Islet precursor cell (in vitro differentiated cells): ENCODE data around the gene SMIM36.
"Not testable (repeated sequence)": the region's sequence is repeated elsewhere in the genome, so short reads cannot be mapped to it uniquely, and the experiment has no call there.

Experiments
- DNase-seq: peaks from one replicate; pipeline ENCODE4 v3.0.0-alpha.2; 2018

SMIM36 gene

DNA sequence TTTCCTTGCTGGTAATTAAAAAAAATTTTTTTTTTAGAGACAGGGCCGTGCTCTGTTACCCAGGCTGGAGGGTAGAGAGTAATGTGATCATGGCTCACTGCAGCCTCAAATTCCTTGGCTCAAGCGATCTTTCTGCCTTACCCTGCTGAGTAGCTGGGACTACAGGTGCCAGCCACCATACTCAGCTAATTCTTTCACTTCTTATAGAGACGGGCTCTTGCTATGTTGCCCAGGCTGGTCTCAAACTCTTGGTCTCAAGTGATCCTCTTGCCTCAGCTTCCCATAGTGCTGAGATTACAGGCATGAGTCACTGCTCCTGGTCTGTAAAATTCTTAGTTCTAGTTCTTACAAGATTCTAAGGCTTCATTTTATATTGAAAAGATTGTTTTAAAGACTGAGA is 11.1 kb downstream of the SMIM36 start:
- DNase-seq: no peak

- DNase-seq: no peak
Observed at GRCh38 chr17:55496094-55496881, 15.0 kb downstream of the SMIM36 start.

DNA sequence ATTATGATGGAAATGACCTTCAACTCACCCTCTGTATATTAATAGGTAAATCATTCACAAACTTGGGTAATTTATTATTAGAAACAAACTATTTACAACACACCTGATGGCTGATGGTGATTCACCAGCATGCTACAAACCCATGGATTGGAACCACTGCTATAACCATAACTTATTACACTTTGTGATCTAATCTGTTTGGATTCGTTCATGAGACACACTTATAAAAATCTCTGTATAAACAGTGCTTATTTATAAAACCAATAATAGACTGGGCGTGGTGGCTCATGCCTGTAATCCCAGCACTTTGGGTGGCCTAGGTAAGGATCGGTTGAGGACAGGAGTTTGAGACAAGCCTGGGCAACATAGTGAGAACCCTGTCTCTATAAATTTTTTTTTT is 16.0 kb downstream of the SMIM36 start:
- DNase-seq: no peak

- DNase-seq: no peak
Observed at GRCh38 chr17:55492781-55493341, 18.4 kb downstream of the SMIM36 start.

DNA sequence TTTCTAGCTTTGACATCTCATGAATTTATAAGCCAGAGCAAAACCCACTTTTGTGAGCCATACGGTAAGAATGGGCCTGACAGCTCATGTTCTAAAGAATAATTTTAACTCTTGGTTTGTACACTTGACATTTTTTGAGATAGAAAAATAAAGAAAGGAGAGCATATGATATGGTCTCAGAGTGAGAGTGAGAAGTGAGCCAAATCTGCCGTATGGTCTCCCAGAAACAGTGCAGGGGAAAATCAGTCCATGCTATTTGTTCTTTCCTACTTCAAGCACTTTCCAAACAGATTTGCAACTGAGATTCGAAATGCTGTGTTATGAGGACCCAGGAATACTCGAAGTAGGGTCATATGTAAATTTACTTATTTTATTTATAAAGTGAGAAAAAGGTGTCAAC is 20.9 kb downstream of the SMIM36 start:
- DNase-seq: no peak

GRCh38 chr17:55487695-55488432 is 23.4 kb downstream of the SMIM36 start:
- no peak for DNase-seq

GRCh38 chr17:55484575-55484974 is 26.7 kb downstream of the SMIM36 start:
- DNase-seq: no peak

DNA sequence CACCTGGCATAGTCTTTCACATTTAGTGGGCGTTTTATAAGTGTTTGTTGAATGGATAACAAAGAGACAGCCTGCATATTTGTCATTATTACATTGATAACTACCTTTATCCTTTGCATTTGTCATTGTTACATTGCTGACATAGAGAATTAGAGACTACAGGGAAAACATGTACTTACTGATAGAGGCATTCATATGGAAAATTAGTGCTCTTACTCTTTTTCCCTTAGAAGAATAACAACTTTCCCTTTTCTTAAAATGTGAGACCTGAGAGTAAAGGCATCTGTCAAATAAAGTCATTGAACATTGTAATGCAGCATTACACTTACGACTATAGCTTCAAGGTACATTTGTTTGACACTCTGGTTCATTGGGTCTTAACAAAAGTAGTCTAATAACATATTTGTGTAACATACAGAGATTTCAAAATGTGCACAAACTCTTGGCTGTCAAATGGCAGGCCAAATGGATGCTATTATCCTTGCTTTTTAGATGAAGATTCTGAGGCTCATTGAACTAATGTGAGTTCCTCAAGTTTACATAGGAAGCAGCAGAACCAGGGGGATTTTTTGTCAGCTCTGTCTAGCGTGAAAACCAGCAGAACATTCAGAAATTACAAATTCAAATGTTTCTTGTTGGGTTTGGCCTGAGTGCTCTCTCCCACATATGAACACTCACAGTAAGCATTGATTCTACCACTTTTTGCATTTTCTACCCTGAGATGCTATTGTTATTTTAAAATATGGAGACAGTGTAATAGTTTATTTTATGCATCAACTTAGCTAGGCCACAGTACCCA is 28.5 kb downstream of the SMIM36 start:
- DNase-seq: no peak

DNA sequence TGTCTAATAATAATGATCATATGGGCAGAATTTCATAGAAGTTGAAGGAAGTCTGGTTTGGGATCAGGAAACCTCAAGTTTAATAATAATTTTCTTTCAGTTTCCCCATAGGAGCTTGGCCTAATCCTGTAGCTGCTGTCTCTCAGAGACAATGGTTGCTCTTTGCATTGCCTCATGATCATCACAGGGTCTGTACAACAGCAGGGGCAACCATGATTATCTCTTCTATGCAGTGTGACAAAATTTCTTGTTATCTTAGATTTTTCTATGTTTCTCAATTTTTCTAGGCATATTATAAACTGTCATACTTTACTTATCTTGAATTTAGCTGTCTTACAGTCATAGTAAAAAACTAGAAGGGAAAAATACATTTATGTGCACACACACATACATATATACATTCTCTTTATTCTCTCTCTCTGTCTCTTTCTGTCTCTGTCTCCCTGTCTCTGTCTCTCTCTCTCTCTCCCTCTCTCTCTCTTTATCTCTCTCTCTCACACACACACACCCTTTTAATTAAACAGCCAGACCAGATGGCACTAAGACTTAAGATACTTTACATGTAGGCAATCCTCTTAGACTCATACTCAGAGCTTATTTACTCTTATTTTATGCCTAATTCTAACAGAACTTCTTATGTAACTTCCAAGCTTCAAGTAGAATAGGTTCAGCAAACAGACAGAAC is 30.5 kb downstream of the SMIM36 start:
- DNase-seq: no peak

DNA sequence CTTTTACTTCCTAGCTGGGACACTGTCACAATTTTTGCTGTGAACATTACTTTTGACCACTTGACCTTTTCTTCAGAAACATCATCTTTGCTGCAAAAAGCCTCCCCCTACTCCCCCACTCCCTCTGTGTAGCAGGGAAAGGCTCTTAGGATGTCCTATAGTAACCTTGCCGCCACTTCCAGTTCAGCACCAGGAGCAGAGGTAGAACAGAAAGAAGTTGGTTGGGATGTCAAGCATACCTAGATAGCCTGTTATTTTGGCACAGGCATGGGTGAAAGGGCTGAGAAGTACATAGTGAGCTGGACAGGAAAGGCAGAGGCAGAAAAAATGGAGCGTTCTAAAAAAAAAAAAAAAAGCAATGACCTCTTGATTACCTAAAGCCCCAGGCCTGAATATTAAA is 31.3 kb downstream of the SMIM36 start:
- no peak for DNase-seq

DNA sequence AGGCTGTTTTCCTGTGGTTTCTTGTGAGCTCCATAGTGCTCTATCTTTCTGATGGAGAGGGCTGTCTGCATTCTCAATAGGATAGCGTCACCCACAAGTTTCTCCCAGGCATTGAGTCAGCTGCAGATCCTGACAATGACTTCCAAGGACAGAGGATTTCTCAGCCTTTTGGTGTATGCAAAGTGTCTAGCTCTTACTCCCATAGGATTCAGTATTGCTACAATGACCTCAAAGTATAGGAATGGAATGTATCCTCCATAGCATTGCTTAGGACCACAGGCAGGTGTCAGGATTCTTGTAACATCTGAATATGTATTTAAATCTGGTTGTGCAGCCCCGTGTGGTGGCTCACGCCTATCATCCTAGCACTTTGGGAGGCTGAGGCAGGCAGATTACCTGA is 32.3 kb downstream of the SMIM36 start:
- no peak for DNase-seq

DNA sequence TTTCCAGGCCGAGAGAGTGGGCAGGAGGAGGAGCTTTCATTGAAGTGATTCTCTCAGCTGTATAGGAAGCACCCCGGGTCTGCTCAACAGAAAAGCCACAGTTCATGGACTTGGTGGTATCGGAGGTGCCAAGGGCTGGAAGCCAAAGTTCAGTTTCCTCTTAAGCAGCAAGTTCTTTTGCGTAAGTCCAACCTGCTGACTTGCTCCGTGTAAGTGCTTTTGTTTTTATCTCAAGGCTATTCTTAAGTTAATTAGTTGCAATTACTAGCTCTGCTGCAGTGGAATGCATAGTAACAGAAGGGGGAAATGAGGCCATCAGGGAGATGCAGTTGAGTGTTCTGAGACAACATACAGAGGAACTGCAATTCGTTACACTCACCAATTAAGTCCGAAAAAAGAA is 44.6 kb downstream of the SMIM36 start:
- DNase-seq: no peak

- not testable (repeated sequence) for DNase-seq
Observed at GRCh38 chr17:55465771-55466170, 45.5 kb downstream of the SMIM36 start.

GRCh38 chr17:55463600-55463999 is 47.7 kb downstream of the SMIM36 start:
- DNase-seq: no peak

DNA sequence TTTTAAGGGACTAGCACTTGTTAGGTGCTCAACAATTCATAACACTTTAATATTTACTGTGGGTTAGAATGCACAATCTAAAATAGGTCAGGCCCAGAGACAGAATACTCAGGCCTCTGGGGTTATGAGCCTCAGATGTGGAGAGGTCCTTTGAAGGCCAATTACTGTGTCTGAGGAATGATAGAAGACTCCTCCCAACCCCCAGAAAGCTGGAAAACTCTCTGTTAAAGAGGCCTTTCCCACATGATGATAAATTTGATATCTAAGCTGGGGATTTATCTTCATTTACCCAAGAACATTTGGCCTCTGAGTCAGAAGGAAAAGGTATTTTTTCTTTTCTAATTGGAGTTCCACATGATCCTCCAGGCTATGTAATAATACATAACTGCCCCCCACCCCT is 48.5 kb downstream of the SMIM36 start:
- DNase-seq: no peak

- no peak for DNase-seq
Observed at GRCh38 chr17:55462234-55462633, 49.0 kb downstream of the SMIM36 start.

DNA sequence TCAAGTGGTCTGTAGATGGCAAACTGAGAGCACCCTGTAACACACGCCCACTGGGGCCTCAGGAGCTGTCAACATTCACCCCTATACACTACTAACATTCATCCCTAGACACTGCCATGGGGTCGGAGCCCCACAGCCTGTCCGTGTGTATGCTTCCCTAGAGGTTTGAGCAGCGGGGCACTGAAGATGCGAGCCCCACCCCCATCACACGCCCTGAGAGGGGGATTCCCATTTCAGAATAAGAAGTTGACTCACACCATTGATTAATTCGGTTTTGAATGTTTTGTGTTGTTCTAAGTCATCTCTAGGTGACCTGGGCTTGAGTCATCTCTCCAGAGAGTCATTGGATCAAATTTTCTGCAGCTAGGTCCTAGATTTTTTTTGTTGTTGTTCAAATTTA is 52.3 kb downstream of the SMIM36 start:
- DNase-seq: no peak

DNA sequence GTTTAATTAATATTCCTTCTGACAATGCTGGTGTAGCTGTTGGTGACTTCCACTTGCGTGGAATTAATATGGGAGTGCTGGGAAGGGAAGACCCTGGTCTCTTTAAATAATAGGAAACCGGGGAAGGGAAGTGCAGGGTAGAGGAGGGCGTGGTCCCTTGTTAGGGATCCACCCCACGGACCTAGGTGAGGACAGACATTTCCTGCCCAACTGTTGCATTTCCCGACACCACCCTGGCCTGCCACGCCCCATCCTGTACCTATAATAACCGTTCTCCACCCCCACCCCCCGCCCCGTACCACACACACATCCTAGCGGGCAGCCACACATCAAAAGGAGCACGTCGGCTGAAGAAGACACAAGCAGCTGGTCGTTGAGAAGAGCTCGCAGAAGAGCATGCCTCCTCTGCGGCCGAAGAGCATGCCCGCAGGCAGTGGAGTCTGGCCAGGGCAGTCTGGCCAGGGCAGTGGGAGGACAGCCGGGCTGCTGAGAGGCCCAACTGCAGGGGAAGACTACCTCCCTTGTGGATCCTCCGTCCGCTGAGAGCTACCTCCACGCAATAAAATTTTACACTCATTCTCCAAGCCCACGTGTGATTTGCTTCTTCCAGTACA is 52.9 kb downstream of the SMIM36 start:
- DNase-seq: no peak

DNA sequence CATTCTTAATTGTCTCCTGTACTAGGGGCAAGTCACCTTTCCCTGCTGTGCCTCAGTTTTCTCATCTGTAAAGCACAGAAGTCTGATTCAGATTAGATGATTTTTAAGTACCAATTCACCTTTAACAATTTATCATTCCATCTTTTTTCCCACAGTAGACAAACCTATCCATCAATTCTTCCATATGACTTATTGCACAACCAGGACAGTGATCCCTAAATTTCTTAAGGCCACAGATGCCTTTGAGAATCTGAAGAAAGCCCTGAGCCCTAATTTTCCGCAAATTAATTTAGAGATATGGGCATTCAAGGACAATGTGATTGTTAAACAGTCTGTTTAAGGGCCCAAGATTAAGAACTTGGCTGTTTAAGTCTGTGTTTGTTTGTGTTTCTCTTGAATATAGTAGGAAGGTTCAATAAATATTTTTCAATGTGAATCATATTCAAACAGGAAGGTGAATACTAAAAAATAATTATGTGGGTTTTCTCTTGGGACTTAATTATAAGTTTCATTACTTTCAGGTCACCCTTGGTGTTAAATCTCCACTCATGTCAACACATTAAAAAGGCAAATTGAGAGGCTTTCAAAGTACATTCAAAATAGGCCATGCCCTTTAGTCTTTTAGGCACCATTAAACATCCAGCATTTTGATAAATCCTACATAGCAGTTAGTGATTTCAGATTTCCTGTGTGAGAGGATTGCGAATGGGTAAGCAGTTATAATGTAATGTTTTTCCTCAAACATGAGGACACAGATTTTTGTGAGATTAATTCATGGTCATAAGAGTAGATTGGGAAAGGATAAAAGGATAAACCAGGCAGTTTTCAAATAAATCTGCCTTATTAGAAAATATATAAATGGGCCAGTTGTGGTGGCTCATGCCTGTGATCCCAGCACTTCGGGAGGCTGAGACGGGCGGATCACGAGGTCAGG is 54.7 kb downstream of the SMIM36 start:
- DNase-seq: no peak

DNA sequence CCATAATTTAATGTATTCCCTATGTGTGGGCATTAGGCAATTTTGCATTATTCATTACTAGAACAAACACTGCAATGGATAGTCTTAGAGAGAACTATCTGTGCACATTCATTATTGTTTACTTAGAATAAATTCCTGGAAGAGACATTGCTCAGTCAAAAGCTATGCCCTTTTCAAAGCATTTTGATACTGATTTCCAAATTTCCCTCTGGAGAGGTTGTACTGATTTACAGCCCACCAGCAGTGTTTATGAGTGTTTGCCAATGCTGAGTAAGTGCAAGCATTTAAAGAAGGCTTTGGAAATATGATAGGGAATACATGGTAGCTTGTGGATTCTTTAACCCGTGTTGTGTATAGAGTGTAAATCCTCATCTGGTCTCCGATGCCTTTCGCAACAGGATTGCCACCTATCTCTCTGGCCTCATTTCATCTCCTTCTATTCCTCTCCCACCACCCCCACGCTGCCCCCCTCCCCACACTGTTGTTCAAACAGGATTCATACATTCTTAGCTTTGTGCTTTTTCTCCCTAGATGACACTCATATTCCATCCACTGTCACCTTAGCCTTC is 56.3 kb downstream of the SMIM36 start:
- no peak for DNase-seq
